ENCODE results near the gene NEURL1.

- no peak for TF ChIP-seq CTCF (IDR thresholded peaks at IDR 0.05)
- TF ChIP-seq EZH2 (IDR thresholded peaks at IDR 0.05; ENCODE audit: borderline replicate concordance, insufficient read depth, low read depth, low read length, poor library complexity, severe bottlenecking): no peak
These were observed 133.8 kb downstream of the NEURL1 start for GRCh38 chr10:103627111-103627892.
